Lung microvascular endothelial cell (primary cell): ENCODE measurements around the gene MAP3K4. TPM values are rescaled to one million over a fixed set of nuclear protein-coding genes. Genes with fewer than 3 reads are reported as not detected.
"Not testable (repeated sequence)": the region's sequence is repeated elsewhere in the genome, so short reads cannot be mapped to it uniquely, and the experiment has no call there.

Source experiments
- DNase-seq, 2 donors: peaks; one replicate each; pipeline versions ENCODE4 v3.0.0 to v3.0.0-alpha.2; 2010; ENCODE audit warnings: low read depth in 2 of 2
- total RNA-seq: library from RNA; depleted of rRNA; stranded (reverse); fragments of >200 nt; gene quantifications from 2 replicates; pipeline ENCODE4 v1.2.1, GENCODE V29; 2014

The MAP3K4 gene
- total RNA-seq, 1 donor from 2014 or later, result 16.3 TPM

GRCh38 chr6:161116554-161116953, 125.0 kb downstream of the MAP3K4 start:
- DNase-seq, result no peak

DNA sequence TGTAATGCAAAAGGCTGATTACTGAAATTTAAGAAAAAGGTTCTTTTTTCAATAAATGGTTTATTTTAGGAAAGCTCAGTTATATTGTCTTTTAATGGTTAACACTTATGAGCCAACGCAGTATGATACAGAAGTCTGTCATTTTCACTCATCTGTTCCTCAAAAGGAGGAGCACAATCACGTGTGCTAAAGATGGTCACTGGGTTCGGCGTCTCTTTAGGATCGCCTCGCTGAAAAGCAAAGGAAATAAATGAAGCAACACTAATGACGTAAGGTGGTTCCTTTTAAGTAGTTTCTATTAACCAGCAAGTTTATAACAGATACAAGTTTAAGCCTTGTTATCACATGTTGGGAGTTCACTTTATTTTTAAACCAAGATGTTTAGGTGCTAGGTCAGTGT, 125.7 kb downstream of the MAP3K4 start:
- DNase-seq, result no peak

DNA sequence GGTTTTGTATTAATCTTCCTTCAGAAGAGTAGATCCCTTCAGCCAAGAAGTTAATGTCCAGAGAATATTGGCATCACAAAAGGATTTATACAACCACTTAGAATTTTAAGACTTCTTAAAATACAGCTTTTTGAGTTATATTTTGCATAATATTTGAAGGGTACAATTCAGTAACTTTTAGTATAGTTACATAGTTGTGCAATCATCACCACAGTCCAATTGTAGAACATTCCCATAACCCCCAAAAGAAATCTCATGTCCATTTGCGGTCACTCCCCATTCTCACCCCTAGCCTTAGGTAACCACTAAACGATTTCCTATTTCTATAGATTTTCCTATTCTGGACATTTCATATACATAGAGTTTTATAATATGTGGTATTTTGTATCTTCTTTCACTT, 126.4 kb downstream of the MAP3K4 start:
- DNase-seq, result no peak

DNA sequence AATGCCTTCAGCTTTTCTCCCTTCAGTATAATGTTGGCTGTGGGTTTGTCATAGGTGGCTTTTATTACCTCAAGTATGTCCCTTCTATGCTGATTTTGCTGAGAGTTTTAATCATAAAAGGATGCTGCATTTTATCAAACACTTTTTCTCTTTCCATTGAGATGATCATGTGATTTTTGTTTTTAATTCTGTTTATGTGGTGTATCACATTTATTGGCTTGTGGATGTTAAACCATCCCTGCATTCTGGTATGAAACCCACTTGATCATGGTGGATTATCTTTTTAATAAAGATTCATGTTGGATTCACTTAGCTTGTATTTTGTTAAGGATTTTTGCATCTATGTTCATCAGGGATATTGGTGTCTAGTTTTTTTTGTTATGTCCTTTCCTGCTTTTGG, 131.8 kb downstream of the MAP3K4 start:
- not testable (repeated sequence) for DNase-seq

- DNase-seq, result no peak
Measured at GRCh38 chr6:161125591-161125990, 134.0 kb downstream of the MAP3K4 start.

- no peak for DNase-seq
Measured at GRCh38 chr6:161127071-161127740, 135.6 kb downstream of the MAP3K4 start.

DNA sequence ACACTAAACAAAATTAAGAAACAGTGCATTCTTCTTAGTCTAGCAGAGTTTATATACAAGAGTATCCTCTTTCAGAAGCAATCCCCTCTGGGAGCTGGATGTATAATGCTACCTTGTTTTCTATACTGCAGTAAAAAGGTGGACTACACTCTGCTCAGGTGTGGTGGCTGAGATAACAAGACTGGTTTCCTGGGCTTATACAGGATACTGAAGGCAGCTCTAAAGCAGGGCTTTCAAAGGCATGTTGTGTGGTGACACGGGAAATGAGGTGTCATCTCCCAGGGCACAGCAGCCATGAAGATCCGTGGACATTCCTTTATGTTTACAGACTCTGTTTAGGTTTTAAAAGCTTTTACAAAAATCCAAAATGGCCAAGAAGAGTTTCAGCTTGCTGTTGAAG, 136.7 kb downstream of the MAP3K4 start:
- no peak for DNase-seq

DNA sequence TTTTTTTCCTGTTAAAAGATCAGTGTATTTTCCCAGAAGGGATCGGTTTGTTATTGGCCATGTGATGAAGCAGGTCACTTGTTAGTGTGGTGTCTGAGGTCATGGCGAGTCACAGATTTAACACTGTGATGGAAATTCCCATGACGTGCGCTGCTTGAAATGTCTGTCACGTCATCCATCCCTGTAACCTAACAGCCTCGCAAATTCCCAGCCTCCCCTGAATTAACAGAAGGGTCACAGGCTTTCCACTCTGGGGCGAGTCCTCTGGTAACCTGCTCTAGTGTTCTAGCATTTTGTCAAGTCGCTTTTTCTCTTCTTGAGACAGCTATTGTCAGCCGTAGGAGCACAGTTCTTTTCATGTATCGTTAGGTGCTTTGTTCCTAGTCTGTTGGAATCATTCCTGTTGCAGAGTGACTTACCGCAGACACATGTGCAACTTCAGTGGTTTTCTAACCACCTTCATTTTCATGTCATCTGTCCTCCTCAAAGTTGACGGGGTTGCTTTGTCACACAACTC, 137.2 kb downstream of the MAP3K4 start:
- peak; percentile 17 to 41 for DNase-seq

DNA sequence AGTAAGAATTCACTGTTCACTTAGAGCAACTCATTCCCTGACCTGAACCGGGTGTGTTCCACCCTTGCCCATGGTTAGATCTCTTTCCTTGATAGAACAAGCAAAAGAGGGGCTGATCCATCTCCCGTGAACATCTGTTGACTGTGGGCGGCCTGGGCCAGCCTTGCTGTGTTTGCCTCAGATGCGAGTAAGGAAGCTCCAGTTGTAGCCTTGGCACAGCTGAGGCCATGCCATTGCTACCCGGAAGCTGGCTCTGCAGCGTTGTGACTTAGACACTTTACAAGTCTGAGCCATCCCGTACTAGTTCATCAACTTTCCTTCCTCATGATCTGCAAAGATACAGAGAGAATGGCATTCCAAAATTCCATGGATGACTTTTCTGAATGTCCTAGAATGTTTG, 139.0 kb downstream of the MAP3K4 start:
- DNase-seq, result no peak

GRCh38 chr6:161130967-161131766, 139.6 kb downstream of the MAP3K4 start:
- no peak for DNase-seq

DNA sequence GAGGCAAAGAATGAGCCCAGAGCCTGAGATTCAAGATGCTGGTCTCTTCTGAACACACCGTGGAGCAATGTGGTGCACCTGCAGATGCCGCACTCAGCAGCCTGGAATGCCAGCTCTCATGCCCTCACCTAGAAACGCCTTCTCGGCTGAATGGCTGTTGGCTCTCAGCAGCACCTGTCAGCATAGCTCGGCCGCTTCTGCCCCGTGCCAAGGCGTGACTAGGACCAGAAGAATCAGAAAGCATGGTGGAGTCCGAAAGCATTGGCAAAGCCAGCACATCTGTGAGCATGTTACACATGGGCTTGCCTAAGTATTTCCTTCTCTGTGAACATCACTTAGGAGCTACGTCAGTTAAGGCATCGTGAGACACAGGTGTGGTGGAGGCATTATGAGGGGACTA, 140.8 kb downstream of the MAP3K4 start:
- DNase-seq, result no peak

DNA sequence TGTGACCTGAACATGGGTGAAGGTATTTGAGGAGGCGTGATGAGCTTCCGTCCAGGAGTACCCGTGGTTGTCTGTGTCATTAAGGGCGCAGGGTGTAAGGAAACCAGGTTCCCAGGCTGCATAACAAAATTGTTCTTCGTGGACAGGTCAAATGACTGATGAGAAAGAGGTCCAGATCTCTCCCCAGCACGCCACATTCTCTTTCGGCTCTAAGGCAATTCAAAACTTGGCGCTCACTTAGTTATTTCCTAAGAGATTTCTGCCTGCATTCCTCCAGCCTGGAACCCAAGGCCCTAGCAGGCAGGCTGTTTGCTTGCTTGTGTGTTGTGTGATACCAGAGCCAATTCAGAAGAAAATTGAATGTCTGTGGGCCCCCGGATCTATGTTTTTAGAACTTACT, 142.4 kb downstream of the MAP3K4 start:
- DNase-seq, result no peak

- DNase-seq, result no peak
Measured at GRCh38 chr6:161134550-161135298, 143.2 kb downstream of the MAP3K4 start.

DNA sequence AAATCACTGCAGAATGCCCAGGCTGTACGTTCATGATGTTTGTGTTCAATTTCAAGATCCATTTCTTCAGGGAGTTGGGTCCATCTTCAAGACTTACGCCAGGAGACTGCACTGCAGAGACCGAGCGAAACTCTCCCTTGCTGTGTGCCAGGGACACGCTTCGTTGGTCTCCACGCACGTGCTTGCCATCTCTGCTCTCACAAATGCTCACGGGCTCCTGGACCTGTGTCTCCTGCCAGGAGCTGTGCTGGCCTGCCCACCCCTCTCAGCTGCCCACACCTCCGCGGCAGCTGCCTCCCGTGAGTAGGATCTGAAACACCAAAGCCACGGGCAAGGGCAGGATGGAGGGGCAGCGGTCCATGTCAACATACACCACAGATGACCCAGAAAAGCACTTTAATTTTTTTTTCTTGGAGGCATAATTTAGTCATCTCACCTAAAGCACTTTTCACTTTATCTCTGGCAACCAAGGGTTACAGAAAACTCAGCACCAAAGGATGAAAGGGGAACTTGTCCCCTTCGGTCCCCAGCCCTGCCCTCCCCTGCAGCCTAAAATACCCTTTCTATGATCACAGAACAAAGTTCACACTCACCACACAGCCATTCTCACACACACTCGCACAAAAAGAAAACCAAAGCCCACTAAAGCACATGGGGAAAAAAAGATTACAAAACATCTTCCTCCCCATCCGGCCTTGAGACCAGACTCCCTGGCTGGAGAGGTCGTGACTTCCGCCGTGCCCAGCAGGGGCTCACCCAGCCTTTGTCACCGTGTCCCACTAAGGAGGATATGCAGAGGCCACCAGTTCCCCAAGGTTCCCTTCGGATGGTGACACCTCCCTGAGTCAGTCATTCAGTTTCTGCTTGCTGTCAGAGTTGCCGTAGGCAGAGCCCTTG, 144.4 kb downstream of the MAP3K4 start:
- no peak for DNase-seq

- DNase-seq, result no peak
Measured at GRCh38 chr6:161136655-161137054, 145.1 kb downstream of the MAP3K4 start.

DNA sequence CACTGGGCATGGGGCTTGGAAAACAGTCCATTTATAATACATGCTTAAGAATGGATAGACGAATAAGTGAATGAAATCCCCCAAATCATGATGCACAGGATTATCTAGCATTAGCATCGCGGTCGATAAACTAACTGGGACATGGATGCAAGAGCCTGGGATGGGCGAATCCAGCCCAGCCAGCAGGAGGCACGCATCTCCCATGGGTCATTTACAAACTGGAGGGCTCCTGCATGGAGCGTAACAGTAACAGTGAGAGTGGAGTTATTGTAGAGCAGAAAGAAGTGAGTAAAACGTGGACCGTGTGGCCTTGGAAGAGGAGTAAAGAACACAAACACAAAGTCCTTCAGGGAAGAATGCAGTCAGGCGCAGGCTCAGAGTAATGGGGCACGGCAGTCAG, 145.8 kb downstream of the MAP3K4 start:
- DNase-seq, result no peak

DNA sequence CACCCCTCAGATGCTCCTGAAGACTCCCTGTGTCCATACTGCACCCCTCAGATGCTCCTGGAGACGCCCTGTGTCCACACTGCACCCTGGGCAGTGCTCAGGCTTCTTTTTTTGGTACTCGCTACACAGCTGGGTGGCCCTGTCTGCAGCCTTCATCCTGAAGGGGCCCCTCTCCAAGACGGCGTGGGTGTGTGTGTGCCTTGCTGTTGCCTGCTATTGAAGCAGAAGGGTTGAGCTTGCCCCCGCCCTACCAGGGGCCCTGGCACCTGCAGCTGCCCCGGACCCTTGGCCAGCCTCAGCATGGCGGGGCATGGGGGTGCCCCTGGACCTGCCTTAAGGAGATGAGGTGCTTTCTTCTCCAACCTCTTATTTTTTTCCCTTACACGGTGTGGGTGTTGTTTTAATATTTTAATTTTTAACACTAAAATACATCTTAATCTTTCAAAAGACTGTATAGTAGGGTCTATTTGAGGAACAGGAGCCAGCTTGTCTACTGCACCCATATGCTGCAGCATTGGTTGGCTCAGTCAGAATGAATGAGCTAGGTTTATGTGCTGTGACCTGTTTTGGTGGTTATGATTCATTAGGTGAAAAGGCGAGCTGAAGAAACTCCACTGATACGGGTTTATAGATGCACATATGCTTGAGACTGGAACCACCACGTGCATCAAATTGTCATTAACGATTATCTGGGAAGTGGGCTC, 146.4 kb downstream of the MAP3K4 start:
- DNase-seq, result no peak

GRCh38 chr6:161138543-161139303, 147.2 kb downstream of the MAP3K4 start:
- no peak for DNase-seq

DNA sequence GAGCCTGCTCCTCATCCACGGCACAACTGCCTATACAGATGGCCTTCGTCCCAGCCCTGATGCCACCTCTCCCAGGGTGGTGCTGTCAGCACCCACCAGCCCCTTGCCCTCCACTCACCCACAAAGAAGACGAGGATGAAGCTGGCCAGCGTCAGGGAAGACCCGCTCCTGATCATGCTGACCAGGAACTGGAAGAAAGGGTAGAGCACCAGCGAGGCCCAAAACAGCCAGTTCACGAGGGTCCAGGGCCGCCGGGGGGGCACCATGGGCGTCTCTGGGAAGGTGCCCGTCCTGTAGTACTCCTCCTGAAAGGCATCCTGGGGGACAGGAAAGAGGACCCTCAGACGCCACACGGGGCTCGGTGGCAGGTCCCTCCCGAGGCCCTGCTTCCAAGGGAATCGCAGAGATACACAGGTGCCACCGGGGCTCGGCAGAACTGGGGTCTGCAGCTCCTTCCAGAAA, 147.8 kb downstream of the MAP3K4 start:
- no peak for DNase-seq
